GM19099 (cell line): ENCODE data around the gene ETV7.

Source experiments
- POLR2A ChIP-seq: IDR thresholded peaks from 3 replicates; pipeline ENCODE4 v1.6.1; 2011; ENCODE audit warnings: low read depth; ENCODE audit not compliant: insufficient read length; ENCODE audit errors: extremely low read depth

ETV7 gene

GRCh38 chr6:36355819-36356218 lies 31.6 kb downstream of the ETV7 start:
- no peak for TF ChIP-seq POLR2A

GRCh38 chr6:36353411-36353915 lies 34.0 kb downstream of the ETV7 start:
- TF ChIP-seq POLR2A: no peak

GRCh38 chr6:36352477-36353157 lies 34.9 kb downstream of the ETV7 start:
- no peak for TF ChIP-seq POLR2A

- no peak for TF ChIP-seq POLR2A
Observed at GRCh38 chr6:36350681-36351571, 36.5 kb downstream of the ETV7 start.

- TF ChIP-seq POLR2A: no peak
Observed at GRCh38 chr6:36350082-36350481, 37.4 kb downstream of the ETV7 start.

GRCh38 chr6:36349240-36349639 lies 38.2 kb downstream of the ETV7 start:
- TF ChIP-seq POLR2A: no peak

GRCh38 chr6:36347621-36348020 lies 39.8 kb downstream of the ETV7 start:
- TF ChIP-seq POLR2A: no peak

- no peak for TF ChIP-seq POLR2A
Observed at GRCh38 chr6:36346486-36347273, 40.8 kb downstream of the ETV7 start.

- TF ChIP-seq POLR2A: no peak
Observed at GRCh38 chr6:36345681-36346466, 41.6 kb downstream of the ETV7 start.

- no peak for TF ChIP-seq POLR2A
Observed at GRCh38 chr6:36343109-36343680, 44.3 kb downstream of the ETV7 start.

- no peak for TF ChIP-seq POLR2A
Observed at GRCh38 chr6:36340618-36341454, 46.6 kb downstream of the ETV7 start.

- no peak for TF ChIP-seq POLR2A
Observed at GRCh38 chr6:36340306-36340617, 47.2 kb downstream of the ETV7 start.

- no peak for TF ChIP-seq POLR2A
Observed at GRCh38 chr6:36339146-36339545, 48.3 kb downstream of the ETV7 start.
